ENCODE measurements around the gene ATP6V0C. TPM values are rescaled to one million over a fixed set of nuclear protein-coding genes. Genes with fewer than 3 reads are reported as not detected.

Gene ATP6V0C
- total and polyA plus RNA-seq, 2 of the 8 experiments (the other 6 are each of a cell fraction or from before 2014, with no cell fraction given), result 125 to 176 TPM

- H2BK15ac ChIP-seq (ENCODE audit: low read length), result no peak overlapping the region
- no peak overlapping the region for H3K9ac ChIP-seq (replicated peaks in 1 of 4; ENCODE audit: extremely low read depth in 1 of 4, low read depth in 3 of 4, low read length in 3 of 4)
- H4K20me1 ChIP-seq (replicated peaks in 1 of 2; ENCODE audit: control insufficient read depth in 1 of 2, insufficient read depth in 2 of 2, low read length in 2 of 2), result peaks cover 3 to 6% of the 10 kb centered on the region in 2 experiments
- no peak overlapping the region for H3K4me2 ChIP-seq (ENCODE audit: insufficient read depth in 1 of 2, low read depth in 2 of 2, low read length in 2 of 2)
- H3K79me2 ChIP-seq (ENCODE audit: control insufficient read depth in 1 of 2, insufficient read depth in 2 of 2, low read length in 2 of 2), result peaks cover 0 to 2% of the 10 kb centered on the region in 2 experiments; a peak in 1 of 4 replicates
- H3K18ac ChIP-seq (ENCODE audit: extremely low read depth, low read length), result no peak overlapping the region
- no peak overlapping the region for H3K14ac ChIP-seq (ENCODE audit: insufficient read length)
- no peak overlapping the region for H2AK5ac ChIP-seq (ENCODE audit: low read depth, low read length)
- no peak overlapping the region for H2BK120ac ChIP-seq (replicated peaks; ENCODE audit: low read depth, low read length)
- no peak overlapping the region for H2BK12ac ChIP-seq (ENCODE audit: low read depth, low read length)
- no peak overlapping the region for H4K8ac ChIP-seq (ENCODE audit: extremely low read depth, insufficient read depth, low read length)
- H4K91ac ChIP-seq (replicated peaks; ENCODE audit: insufficient read length, low read length), result no peak overlapping the region
- DNase-seq (ENCODE audit: low read depth in 1 of 2, low spot score in 2 of 2), result no peak
- FAIRE-seq, result no peak
- H3K27me3 ChIP-seq (replicated peaks in 1 of 4; ENCODE audit: control insufficient read depth in 3 of 4, extremely low read depth in 1 of 4, insufficient read depth in 3 of 4, low read length in 3 of 4), result no peaks in the 10 kb centered on the region; a peak in 1 of 7 replicates
- H3K27ac ChIP-seq (ENCODE audit: low read depth, low read length), result no peak overlapping the region
- H3K4ac ChIP-seq (replicated peaks; ENCODE audit: insufficient read length, low read depth, low read length), result no peak overlapping the region
- ChIA-PET CTCF (ENCODE audit: partially characterized antibody) (interaction anchor here (0.6 to 3.0 kb wide), 10 partner anchors 9 to 187 kb away, joined by 3 to 23 read pairs (median 4); partner anchors contain the start of genes ATP6V0C and TEDC2), POLR2A (ENCODE audit: partially characterized antibody) (interaction anchor here (0.8 to 1.7 kb wide), 4 partner anchors 9 to 31 kb away, joined by 3 to 4 read pairs (median 3); partner anchors contain the start of genes NTN3 and TEDC2)
- H3K23me2 ChIP-seq (ENCODE audit: low read depth, low read length), result no peaks in the 10 kb centered on the region
- 88% methylated on average over 16 of the region's 16 CpGs; no CpG with 5 or more reads in 1 of the 2 experiments for WGBS, 2 experiments (ENCODE audit: extremely low coverage in 1 of 2, insufficient coverage in 1 of 2, insufficient read length in 1 of 2, insufficient replicate concordance in 2 of 2, low coverage in 1 of 2, low lambda C conversion rate in 2 of 2, missing lambda C conversion rate in 1 of 2)
- H3K23ac ChIP-seq (ENCODE audit: insufficient read length), result no peak overlapping the region
- H2BK5ac ChIP-seq (ENCODE audit: low read depth, low read length), result no peak overlapping the region
- H3K9me3 ChIP-seq (ENCODE audit: insufficient read depth in 2 of 2, low read depth in 1 of 2, low read length in 1 of 2), result no peaks in the 10 kb centered on the region
- H4K5ac ChIP-seq (ENCODE audit: insufficient read length, low read depth, low read length), result no peak overlapping the region
- no peak overlapping the region for H3K4me3 ChIP-seq (ENCODE audit: extremely low read depth in 1 of 4, insufficient read depth in 2 of 4, low read depth in 3 of 4, low read length in 4 of 4)
- H3K79me1 ChIP-seq (ENCODE audit: low read depth, low read length), result peaks cover 16% of the 10 kb centered on the region
- H3K4me1 ChIP-seq (replicated peaks in 1 of 4; ENCODE audit: control insufficient read depth in 3 of 4, insufficient read depth in 4 of 4, low read length in 3 of 4), result peaks cover 0 to 3% (median 0%) of the 10 kb centered on the region in 4 experiments; a peak in 1 of 7 replicates
- no peak overlapping the region for H3K56ac ChIP-seq (replicated peaks; ENCODE audit: insufficient read length, low read depth, low read length)
- H3K36me3 ChIP-seq (ENCODE audit: control insufficient read depth in 2 of 4, insufficient read depth in 4 of 4, low read length in 3 of 4), result no peaks in the 10 kb centered on the region
- no peak overlapping the region for H2BK20ac ChIP-seq (ENCODE audit: low read length)
- no peak overlapping the region for H2AFZ ChIP-seq (ENCODE audit: low read length)
- TF ChIP-seq ATF3 (IDR thresholded peaks at IDR 0.05; ENCODE audit: insufficient read depth, low read depth, low read length), result no peak
- TF ChIP-seq CBX5 (IDR thresholded peaks at IDR 0.05; ENCODE audit: low read depth, low read length), result no peak
- no peak for TF ChIP-seq EZH2 (IDR thresholded peaks at IDR 0.05; ENCODE audit: low read depth, low read length, severe bottlenecking)
- no peak for TF ChIP-seq SUZ12 (IDR thresholded peaks at IDR 0.05; ENCODE audit: low read length)
- no peak for TF ChIP-seq ZNF274 (IDR thresholded peaks at IDR 0.05; ENCODE audit: borderline replicate concordance, extremely low read depth, low read length)
- no peak for TF ChIP-seq POLR2AphosphoS5 (IDR thresholded peaks at IDR 0.05; ENCODE audit: low read depth, low read length)
- TF ChIP-seq EP300 (IDR thresholded peaks at IDR 0.05; ENCODE audit: borderline replicate concordance in 1 of 2, low read depth in 2 of 2, low read length in 2 of 2), result no peak
- TF ChIP-seq CHD1 (IDR thresholded peaks at IDR 0.05; ENCODE audit: low read depth, low read length), result no peak
- no peak for TF ChIP-seq CREB1 (IDR thresholded peaks at IDR 0.05)
Measured at GRCh38 chr16:2483939-2484897, 29.5 kb upstream of the ATP6V0C start.

Data from H1 (cell line).